B cell (primary cell): ENCODE data around the gene SLC26A1. TPM values are rescaled to one million over a fixed set of nuclear protein-coding genes. Genes with fewer than 3 reads are reported as not detected.
A peak's percentile ranks its signal among the peaks of the same experiment; 100 is the strongest.
"Not testable (repeated sequence)": the region's sequence is repeated elsewhere in the genome, so short reads cannot be mapped to it uniquely, and the experiment has no call there.

Source experiments
- ATAC-seq: fragments of 200-7000 bp; cut with Tn5 transposase; one replicate; pipeline ENCODE4 v1.10.0; 2021; ENCODE audit warnings: low read depth, mild to moderate bottlenecking, moderate number of reproducible peaks, moderate library complexity
- CTCF ChIA-PET: fragments of 350-600 bp; sonication (Branson Sonifier 250); formaldehyde crosslinking; loops from one replicate; lab custom pipeline; 2021; ENCODE audit warnings: antibody characterized with exemption, inconsistent platforms; lab: Charles Lee
- POLR2A ChIA-PET: fragments of 350-600 bp; sonication (Branson Sonifier 250); formaldehyde crosslinking; loops from one replicate; lab custom pipeline; 2021; ENCODE audit warnings: antibody characterized with exemption; lab: Charles Lee
- DNase-seq: peaks from one replicate; pipeline ENCODE4 v3.0.0; 2013
- H2AFZ ChIP-seq: 2 replicates; pipeline ENCODE4 v1.6.1; 2012; ENCODE audit warnings: mild to moderate bottlenecking, low read depth, low read length; ENCODE audit not compliant: insufficient read depth, poor library complexity, severe bottlenecking
- H3K27ac ChIP-seq, 2 donors: 1 replicate in 1 of 2; 2 replicates in 1 of 2; pipeline ENCODE4 v1.5.1; 2012 to 2013; ENCODE audit warnings: low read length in 2 of 2, mild to moderate bottlenecking in 2 of 2, moderate library complexity in 1 of 2
- H3K27me3 ChIP-seq, 4 experiments: fragments of 200-600 bp in 1 of 4; sonication (generic) in 1 of 4; replicated peaks in 1 of 4; 1 replicate in 2 of 4; 2 replicates in 2 of 4; pipeline versions ENCODE4 v1.6.1 to v1.7.0; 2013 to 2016; ENCODE audit warnings: low read length in 3 of 4, mild to moderate bottlenecking in 2 of 4, mixed read lengths in 1 of 4, moderate library complexity in 1 of 4; ENCODE audit not compliant: insufficient read depth in 4 of 4, control insufficient read depth in 3 of 4; ENCODE audit errors: control extremely low read depth in 1 of 4
- H3K36me3 ChIP-seq, 2 experiments: replicated peaks in 1 of 2; 1 replicate in 1 of 2; 2 replicates in 1 of 2; pipeline versions ENCODE4 v1.6.1 to v1.7.1; 2013; ENCODE audit warnings: low read length in 1 of 2; ENCODE audit not compliant: insufficient read depth in 2 of 2, control insufficient read depth in 1 of 2; ENCODE audit errors: control extremely low read depth in 1 of 2, extremely low read depth in 1 of 2
- H3K4me1 ChIP-seq, 2 donors: fragments of 200-600 bp in 1 of 2; sonication (generic) in 1 of 2; 1 replicate in 1 of 2; 2 replicates in 1 of 2; pipeline versions ENCODE4 v1.5.1 to v1.6.1; 2013 to 2017; ENCODE audit warnings: low read length in 2 of 2; ENCODE audit not compliant: control insufficient read depth in 2 of 2, insufficient read depth in 2 of 2
- H3K4me2 ChIP-seq: replicated peaks from 2 replicates; pipeline ENCODE3; 2012; ENCODE audit warnings: mild to moderate bottlenecking, low read depth, low read length; ENCODE audit not compliant: poor library complexity, severe bottlenecking
- H3K4me3 ChIP-seq, 5 experiments: fragments of 200-600 bp in 1 of 5; sonication (generic) in 1 of 5; 1 replicate in 3 of 5; 2 replicates in 2 of 5; pipeline versions ENCODE4 v1.5.1 to v1.7.0; 2011 to 2016; ENCODE audit warnings: low read length in 4 of 5, mild to moderate bottlenecking in 4 of 5, low read depth in 2 of 5, control low read depth in 1 of 5, moderate library complexity in 1 of 5; ENCODE audit not compliant: insufficient read depth in 1 of 5; ENCODE audit errors: control extremely low read depth in 1 of 5, extremely low read depth in 1 of 5
- H3K79me2 ChIP-seq: fragments of 200-600 bp; sonication (generic); one replicate; pipeline ENCODE4 v1.6.0; 2016; ENCODE audit warnings: low read length; ENCODE audit not compliant: control insufficient read depth, insufficient read depth
- H3K9ac ChIP-seq: fragments of 200-600 bp; sonication (generic); 2 replicates; pipeline ENCODE4 v1.6.1; 2017; ENCODE audit warnings: mild to moderate bottlenecking, low read length, moderate library complexity
- H3K9me3 ChIP-seq, 3 donors: one replicate each; pipeline versions ENCODE4 v1.6.1 to v1.7.1; 2013; ENCODE audit warnings: low read length in 2 of 3; ENCODE audit not compliant: control insufficient read depth in 2 of 3, insufficient read depth in 1 of 3; ENCODE audit errors: control extremely low read depth in 1 of 3
- H4K20me1 ChIP-seq: 2 replicates; pipeline ENCODE4 v1.6.0; 2012; ENCODE audit warnings: mild to moderate bottlenecking, low read length; ENCODE audit not compliant: insufficient read depth, control insufficient read depth, poor library complexity, severe bottlenecking
- H3K27ac Mint-ChIP-seq: one replicate; pipeline ENCODE4 v1.8.0; 2021; ENCODE audit warnings: mixed read lengths
- H3K27me3 Mint-ChIP-seq: one replicate; pipeline ENCODE4 v1.8.0; 2021; ENCODE audit warnings: mixed read lengths
- H3K4me1 Mint-ChIP-seq: one replicate; pipeline ENCODE4 v1.8.0; 2021; ENCODE audit warnings: mixed read lengths
- H3K4me3 Mint-ChIP-seq: one replicate; pipeline ENCODE4 v1.8.0; 2021; ENCODE audit warnings: mixed read lengths
- H3K9me3 Mint-ChIP-seq: one replicate; pipeline ENCODE4 v1.8.0; 2022; ENCODE audit warnings: mixed read lengths; ENCODE audit not compliant: insufficient read depth
- EZH2 ChIP-seq: IDR thresholded peaks from 2 replicates; pipeline ENCODE4 v1.6.1; 2012; ENCODE audit warnings: borderline replicate concordance, low read depth, mild to moderate bottlenecking, moderate library complexity, low read length; ENCODE audit not compliant: insufficient read depth, poor library complexity, severe bottlenecking
- WGBS: methylation state at CpG from one replicate; pipeline ENCODE4 v1.1.5; 2013; ENCODE audit warnings: missing lambda C conversion rate; ENCODE audit not compliant: insufficient coverage; 5-methylcytosine and 5-hydroxymethylcytosine counted together
- intact Hi-C: fragments of 100-400 bp; cut with micrococcal nuclease; formaldehyde crosslinking; loops from one replicate; pipeline ENCODE4 v1.10.0; 2022
- polyA plus RNA-seq: library from polyadenylated mRNA; depleted of rRNA; stranded (reverse); fragments of >200 nt; gene quantifications from 2 replicates; pipeline ENCODE4 v1.2.3, GENCODE V29; 2012
- total RNA-seq, 2 donors: library from RNA; stranded (reverse); fragments of 120-200 nt in 1 of 2; gene quantifications; 1 replicate in 1 of 2; 2 replicates in 1 of 2; pipeline versions ENCODE4 v1.2.3 to v1.2.4, GENCODE V29; 2013 to 2022
- TF ChIP-seq, protein P1 (sequence below): fragments of 200-600 bp; IDR thresholded peaks from one replicate; pipeline ENCODE4 v1.8.0; 2022; ENCODE audit warnings: antibody characterized with exemption, mild to moderate bottlenecking

The SLC26A1 gene
- total and polyA plus RNA-seq, 2 donors (not counting 1 experiment from before 2014, with no cell fraction given), result 0.03 to 1.1 TPM

DNA sequence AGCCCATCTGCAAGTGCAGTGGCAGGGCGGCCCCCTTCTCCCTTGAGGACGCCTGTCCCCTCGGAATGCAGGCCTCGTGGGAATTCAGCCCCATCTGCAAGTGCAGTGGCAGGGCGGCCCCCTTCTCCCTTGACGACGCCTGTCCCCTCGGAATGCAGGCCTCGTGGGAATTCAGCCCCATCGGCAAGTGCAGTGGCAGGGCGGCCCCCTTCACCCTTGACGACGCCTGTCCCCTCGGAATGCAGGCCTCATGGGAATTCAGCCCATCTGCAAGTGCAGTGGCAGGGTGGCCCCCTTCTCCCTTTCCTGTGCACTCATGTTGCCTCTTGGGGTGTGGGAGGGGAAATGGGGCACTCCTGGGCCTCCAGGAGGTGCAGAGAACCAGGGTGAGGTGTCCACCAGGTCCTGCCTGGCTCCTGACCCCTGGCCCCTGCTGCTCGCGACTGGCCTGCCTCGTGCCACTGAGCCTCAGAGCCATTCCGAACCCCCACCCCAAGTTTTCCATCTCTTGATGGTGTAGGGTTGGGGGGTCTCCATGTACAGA lies 6.8 kb upstream of the SLC26A1 start:
- DNase-seq (no peak), ATAC-seq (peak; percentile 28)
- H3K27me3 Mint-ChIP-seq, result peaks cover 22% of the 10 kb centered on the region
- no peak overlapping the region for H2AFZ ChIP-seq
- no peak for TF ChIP-seq EZH2
- TF ChIP-seq, protein P1, sequence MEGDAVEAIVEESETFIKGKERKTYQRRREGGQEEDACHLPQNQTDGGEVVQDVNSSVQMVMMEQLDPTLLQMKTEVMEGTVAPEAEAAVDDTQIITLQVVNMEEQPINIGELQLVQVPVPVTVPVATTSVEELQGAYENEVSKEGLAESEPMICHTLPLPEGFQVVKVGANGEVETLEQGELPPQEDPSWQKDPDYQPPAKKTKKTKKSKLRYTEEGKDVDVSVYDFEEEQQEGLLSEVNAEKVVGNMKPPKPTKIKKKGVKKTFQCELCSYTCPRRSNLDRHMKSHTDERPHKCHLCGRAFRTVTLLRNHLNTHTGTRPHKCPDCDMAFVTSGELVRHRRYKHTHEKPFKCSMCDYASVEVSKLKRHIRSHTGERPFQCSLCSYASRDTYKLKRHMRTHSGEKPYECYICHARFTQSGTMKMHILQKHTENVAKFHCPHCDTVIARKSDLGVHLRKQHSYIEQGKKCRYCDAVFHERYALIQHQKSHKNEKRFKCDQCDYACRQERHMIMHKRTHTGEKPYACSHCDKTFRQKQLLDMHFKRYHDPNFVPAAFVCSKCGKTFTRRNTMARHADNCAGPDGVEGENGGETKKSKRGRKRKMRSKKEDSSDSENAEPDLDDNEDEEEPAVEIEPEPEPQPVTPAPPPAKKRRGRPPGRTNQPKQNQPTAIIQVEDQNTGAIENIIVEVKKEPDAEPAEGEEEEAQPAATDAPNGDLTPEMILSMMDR, result no peak
- H3K4me1 Mint-ChIP-seq, result peaks cover 31% of the 10 kb centered on the region
- H3K9me3 ChIP-seq, result peaks cover 0 to 43% (median 0%) of the 10 kb centered on the region in 3 donors
- no peak overlapping the region for H3K4me2 ChIP-seq
- intact Hi-C loops, result no loop called here
- peaks cover 8% of the 10 kb centered on the region for H4K20me1 ChIP-seq
- H3K4me3 Mint-ChIP-seq, result peak overlapping the region; percentile 19
- H3K9me3 Mint-ChIP-seq, result no peaks in the 10 kb centered on the region
- peaks cover 0 to 72% (median 34%) of the 10 kb centered on the region in 4 experiments for H3K27me3 ChIP-seq
- no peak overlapping the region for H3K27ac ChIP-seq
- no peaks in the 10 kb centered on the region for H3K79me2 ChIP-seq
- H3K27ac Mint-ChIP-seq, result peak overlapping the region; percentile 32
- no peaks in the 10 kb centered on the region for H3K36me3 ChIP-seq
- H3K9ac ChIP-seq, result no peak overlapping the region
- ChIA-PET CTCF (no interaction called here), POLR2A (no interaction called here)
- H3K4me3 ChIP-seq, result no peak overlapping the region
- H3K4me1 ChIP-seq, result peaks cover 30 to 42% of the 10 kb centered on the region in 2 donors
- WGBS, result 5% methylated on average over 14 of the region's 18 CpGs

GRCh38 chr4:999240-999863 lies 6.1 kb upstream of the SLC26A1 start:
- H3K9ac ChIP-seq, intact Hi-C loops, H3K79me2 ChIP-seq, H3K4me2 ChIP-seq, H2AFZ ChIP-seq, DNase-seq, H4K20me1 ChIP-seq, H3K9me3 Mint-ChIP-seq, H3K36me3 ChIP-seq, ATAC-seq, H3K4me3 ChIP-seq, H3K27ac ChIP-seq: not testable (repeated sequence)
- Histone ChIP-seq H3K27me3 (peaks cover 0 to 66% (median 31%) of the 10 kb centered on the region in 4 experiments), H3K4me1 (peaks cover 30 to 42% of the 10 kb centered on the region in 2 donors), H3K9me3 (peaks cover 0 to 43% (median 0%) of the 10 kb centered on the region in 3 donors)
- Mint-ChIP-seq H3K4me1 (peaks cover 31% of the 10 kb centered on the region), H3K27me3 (peaks cover 18% of the 10 kb centered on the region), H3K4me3 (peak overlapping the region; percentile 69), H3K27ac (peak overlapping the region; percentile 80)
- CTCF ChIA-PET, result interaction anchor here (1.5 kb wide), 1 partner anchor 256 kb away, joined by 4 read pairs; no protein-coding TSS in a partner anchor
- POLR2A ChIA-PET, result interaction anchor here (0.7 kb wide), 1 partner anchor 26 kb away, joined by 3 read pairs; no protein-coding TSS in a partner anchor
- WGBS, result 41% methylated on average over 13 of the region's 21 CpGs
